HG02938 (cell line): ENCODE data around the gene DHRS4L2.
"Not testable (repeated sequence)": the region's sequence is repeated elsewhere in the genome, so short reads cannot be mapped to it uniquely, and the experiment has no call there.

Experiments used
- ATAC-seq: cut with Tn5 transposase; IDR thresholded peaks from one replicate; pipeline ENCODE4 v1.9.1; 2021; ENCODE audit warnings: mild to moderate bottlenecking, moderate library complexity; ENCODE audit not compliant: unreplicated experiment

Gene DHRS4L2

DNA sequence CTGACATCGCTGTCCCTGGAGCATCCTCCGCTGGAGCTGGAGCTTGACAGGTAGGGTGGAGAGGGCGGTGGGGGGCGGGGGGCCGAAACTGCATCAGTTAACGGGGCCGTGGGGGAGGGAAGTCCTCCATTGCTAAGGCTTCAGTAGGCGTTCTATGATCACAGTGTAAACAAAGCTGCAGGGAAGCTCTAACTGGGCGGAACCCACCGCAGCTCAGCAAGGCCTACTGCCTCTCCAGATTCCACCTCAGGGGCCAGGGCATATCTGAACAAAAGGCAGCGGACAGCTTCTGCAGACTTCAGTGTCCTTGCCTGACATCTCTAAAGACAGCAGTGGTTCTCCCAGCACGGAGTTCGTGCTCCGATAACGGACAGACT, 18.5 kb upstream of the DHRS4L2 start:
- not testable (repeated sequence) for ATAC-seq

DNA sequence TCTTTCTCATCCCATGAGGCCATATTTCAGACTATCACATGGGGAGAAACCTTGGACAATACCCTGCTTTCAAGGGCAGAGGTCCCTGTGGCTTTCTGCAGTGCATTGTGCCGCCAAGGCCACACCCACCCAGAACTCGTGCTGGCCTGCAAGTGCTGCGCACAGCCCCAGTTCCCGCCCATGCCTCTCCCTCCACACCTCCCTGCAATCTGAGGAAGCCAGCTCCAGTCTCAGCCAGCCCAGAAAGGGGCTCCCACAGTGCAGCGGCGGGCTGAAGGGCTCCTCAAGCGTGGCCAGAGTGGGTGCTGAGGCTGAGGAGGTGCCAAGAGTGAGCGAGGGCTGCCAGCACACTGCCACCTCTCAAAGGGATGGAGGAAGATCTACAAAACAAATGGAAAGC, 15.6 kb upstream of the DHRS4L2 start:
- not testable (repeated sequence) for ATAC-seq

DNA sequence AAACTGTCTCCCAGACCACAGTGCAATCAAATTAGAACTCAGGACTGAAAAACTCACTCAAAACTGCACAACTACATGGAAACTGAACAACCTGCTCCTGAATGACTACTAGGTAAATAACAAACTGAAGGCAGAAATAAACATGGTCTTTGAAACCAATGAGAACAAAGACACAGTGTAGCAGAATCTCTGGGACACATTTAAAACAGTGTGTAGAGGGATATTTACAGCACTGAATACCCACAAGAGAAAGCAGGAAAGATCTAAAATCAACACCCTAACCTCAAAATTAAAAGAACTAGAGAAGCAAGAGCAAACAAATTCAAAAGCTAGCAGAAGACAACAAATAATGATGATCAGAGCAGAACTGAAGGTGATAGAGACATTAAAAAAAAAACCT, 14.7 kb upstream of the DHRS4L2 start:
- ATAC-seq, result not testable (repeated sequence)

DNA sequence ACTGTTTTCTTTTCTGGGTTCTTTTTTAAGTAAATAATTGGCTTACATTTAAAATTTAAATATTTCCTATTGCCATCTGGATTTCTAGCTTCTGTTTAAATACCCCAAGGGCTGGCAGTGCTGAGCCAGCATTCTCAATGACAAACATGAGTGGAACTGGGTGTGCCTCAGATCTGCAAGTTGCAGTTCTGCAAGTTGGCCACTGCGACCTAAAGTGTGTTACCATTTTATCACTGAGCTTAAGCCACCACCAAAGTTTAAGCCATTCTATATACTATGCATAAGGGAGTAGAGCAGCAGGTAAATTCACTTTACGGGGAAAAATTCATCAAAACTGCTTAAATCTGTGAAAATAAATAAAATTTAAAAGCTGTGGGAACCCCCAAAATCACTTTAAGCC, 11.5 kb upstream of the DHRS4L2 start:
- not testable (repeated sequence) for ATAC-seq

DNA sequence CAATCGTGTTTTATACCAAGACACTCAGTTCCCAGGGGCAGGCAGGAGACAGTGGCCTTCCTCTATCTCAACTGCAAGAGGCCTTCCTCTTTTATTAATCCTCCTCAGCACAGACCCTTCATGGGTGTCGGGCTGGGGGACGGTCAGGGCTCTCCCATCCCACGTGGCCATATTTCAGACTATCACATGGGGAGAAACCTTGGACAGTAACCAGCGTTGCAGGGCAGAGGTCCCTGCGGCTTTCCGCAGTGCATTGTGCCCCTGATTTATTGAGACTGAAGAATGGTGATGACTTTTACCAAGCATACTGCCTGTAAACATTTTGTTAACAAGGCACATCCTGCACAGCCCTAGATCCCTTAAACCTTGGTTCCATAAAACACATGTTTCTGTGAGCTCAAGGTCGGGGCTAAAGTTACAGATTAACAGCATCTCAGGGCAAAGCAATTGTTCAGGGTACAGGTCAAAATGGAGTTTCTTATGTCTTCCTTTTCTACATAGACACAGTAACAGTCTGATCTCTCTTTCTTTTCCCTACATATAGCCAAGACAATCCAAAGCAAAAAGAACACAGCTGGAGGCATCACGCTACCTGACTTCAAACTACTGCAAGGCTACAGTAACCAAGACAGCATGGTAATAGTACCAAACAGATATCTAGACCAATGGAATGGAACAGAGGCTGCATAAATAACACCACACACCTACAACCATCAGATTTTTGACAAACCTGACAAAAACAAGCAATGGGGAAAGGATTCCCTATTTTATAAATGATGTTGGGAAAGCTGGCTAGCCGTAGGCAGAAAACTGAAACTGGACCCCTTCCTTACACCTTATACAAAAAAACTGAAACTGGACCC, 6.5 kb upstream of the DHRS4L2 start:
- not testable (repeated sequence) for ATAC-seq

DNA sequence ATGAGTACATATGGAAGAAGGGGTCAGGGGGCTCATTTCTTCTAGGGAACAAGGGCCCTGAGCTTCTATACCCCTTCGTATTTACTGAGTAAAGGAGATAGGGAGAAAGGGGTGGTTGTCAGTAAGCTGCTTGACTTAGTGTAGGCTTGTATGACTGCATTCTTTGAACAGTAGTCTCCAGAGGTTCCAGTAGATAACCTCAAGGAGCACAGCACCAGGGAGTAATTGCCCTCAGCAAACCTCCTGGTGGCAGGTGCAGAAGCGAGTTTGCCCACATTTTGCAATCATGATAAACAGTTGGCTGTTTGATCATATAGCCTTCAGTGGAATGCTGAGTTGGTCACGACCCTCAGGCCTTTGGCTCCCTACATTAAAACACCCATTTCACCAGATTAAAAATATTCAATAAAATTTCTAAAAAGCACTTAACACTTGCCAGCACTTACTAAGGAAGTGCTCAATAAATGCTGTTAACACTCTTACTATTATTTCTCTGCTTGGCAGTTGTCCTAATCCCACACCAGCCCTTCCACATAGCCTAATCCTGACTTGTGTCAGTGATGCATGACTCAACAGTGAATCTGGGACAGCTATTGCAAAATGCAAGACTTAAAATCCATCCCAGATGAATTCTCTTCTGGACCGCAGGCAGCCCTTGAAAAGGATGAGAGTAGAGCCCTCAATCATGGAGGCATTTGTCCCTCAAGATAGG, 3.7 kb upstream of the DHRS4L2 start:
- ATAC-seq, result no peak

DNA sequence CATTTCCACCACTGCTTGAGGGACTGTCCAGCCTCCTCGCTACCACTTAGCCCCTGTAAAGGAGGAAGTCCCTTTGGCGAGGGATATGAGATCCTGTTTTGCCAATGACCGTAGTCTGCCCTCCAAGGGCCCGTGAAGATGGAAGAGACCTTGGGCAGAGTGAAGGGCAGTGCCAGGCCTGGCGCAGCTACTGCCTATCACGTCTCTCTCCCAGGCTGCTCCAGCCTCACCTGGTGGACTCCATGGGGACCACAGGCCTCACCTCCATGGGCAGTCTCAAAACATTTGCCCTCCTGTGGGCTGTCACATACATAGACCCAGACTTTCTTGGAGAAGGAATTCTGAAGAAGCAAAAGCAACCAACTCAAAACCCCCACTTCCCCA, 514 bp upstream of the DHRS4L2 start:
- ATAC-seq, result peak; percentile 9

DNA sequence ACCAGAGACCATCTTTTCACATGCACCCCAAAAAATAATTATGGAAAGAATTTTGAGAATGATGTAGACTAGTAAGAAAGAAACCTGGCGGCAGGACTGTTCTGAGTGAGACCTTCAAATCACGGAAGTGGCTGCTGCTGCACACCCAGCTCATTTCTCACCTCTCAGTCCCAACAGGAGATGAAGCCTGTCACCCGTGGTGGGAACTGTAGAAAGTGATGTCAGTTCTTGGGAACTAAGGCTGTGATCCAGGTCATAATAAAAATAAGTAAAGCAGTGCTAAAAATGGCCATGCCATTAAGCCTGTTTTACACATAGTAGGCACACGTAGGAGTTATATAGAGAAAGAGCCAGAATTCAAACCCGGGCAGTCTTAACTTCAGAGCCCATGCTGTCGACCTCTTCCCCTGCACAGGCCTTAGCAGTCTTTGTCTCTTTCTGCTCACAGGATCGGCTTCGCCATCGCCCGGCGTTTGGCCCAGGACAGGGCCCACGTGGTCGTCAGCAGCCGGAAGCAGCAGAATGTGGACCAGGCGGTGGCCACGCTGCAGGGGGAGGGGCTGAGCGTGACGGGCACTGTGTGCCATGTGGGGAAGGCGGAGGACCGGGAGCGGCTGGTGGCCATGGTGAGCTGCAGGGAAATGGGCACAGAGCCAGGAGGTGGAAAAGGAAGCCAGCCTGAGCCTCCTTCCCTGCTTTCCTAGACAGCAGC, 1.2 kb downstream of the DHRS4L2 start:
- not testable (repeated sequence) for ATAC-seq

DNA sequence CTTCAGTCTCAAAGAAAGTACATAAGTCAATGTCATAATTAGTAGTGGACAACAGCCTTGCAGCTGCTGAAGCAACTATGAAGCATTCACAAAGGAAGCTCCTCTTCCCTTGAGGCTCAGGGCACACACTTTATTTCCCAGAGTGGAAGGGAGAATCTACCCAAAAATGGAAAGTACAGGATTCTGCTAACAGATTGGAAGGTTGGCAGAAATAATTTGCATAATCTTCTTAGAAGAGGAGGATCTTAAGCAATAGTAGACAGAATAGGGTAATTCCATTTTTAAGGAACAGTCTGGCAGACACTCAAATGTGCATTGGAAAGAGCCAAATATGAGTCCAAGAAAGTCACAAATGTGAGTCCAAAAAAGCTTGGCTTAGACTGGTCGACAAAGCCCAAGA, 2.2 kb downstream of the DHRS4L2 start:
- not testable (repeated sequence) for ATAC-seq

DNA sequence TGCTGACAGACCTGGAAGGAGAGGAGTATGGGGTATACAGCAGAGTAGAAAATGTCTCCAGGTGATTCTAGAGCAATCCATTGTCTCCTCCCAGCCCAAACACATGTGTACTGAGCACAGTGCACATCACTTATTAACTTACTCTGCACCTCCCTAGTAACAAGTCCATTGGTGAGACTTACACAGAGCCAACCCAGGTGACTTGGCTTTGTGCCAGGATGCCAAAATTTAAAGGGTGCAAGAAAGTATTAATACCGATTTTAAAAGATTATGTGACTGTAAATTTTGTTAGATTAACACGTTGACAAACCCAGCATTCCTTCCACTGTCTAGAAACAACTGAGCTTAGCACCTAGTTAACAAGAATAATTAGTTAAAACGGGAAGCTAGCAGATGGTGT, 4.3 kb downstream of the DHRS4L2 start:
- not testable (repeated sequence) for ATAC-seq

DNA sequence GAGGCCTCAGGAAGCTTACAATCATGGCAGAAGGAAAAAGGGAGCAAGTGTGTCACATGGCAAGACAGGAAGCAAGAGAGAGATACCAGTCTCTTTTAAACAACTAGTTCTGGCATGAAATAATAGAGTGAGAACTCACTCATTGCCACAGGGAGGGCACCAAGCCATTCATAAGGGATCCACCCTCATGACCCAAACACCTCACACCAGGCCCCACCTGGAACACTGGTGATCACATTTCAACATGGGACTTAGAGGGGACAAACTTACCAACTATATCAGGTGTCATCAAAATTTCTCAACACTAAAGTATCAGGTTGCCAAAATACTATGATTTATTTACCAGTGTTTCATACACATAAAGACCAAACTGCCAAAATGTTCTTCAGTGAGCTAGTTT, 7.3 kb downstream of the DHRS4L2 start:
- ATAC-seq, result not testable (repeated sequence)

DNA sequence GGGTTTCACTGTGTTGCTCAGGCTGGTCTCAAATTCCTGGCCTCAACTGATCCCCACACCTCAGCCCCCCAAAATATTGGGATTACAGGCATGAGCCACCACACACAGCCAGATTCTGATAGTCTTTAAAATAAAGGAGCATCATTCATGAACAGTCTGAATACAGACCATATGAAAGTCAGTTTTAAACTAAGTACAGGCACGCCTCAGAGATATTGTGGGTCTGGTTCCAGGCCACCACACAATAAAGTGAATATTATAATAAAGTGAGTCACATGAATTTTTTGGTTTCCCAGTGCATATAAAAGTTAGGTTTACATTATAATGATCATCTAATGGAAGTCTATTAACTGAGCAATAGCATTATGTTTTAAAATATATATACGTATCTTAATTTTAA, 8.1 kb downstream of the DHRS4L2 start:
- ATAC-seq, result not testable (repeated sequence)

DNA sequence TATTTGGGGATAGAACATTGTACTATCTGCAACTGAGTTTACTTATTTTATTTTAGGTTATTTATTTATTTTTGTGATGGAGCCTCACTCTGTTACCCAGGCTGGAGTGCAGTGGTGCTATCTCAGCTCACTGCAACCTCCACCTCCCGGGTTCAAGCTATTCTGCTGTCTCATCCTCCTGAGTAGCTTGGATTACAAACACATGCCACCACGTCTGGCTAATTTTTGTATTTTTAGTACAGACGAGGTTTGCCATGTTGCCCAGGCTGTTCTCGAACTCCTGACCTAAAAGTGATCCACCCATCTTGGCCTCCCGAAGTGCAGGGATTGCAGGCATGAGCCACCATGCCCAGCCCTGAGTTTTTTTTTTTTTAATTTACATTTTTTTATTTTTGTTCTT, 10.9 kb downstream of the DHRS4L2 start:
- ATAC-seq, result not testable (repeated sequence)

DNA sequence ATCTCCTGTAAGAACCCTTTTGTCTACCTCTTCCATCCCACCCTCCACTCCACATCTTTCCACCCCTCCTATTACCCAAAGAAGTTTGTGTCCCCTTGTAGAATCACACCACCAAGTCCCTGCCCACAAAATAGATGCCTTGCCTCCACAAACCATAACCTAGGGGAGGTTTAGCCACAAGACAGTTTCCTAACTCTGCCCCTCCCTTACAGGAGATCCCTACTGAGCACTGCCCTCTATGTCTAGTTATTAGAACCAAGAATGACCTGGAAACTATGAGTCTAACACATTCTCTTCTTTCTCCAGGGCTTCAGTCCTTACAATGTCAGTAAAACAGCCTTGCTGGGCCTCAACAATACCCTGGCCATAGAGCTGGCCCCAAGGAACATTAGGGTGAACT, 12.3 kb downstream of the DHRS4L2 start:
- not testable (repeated sequence) for ATAC-seq

DNA sequence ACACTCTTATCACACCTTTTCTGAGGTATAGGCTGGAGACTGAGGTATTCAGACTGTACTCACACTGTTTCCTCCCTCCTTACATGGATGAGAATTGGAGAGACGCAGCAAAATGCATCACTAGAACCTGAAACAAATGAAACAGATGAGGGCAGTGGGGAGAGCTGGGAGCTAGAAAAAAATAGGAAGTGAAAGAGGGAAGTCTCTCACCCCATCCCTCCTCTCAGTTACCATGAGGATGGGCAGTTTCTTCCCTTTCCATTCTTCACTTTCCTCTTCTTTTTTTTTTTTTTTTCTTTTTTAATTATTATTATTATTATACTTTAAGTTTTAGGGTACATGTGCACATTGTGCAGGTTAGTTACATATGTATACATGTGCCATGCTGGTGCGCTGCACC, 12.9 kb downstream of the DHRS4L2 start:
- not testable (repeated sequence) for ATAC-seq

DNA sequence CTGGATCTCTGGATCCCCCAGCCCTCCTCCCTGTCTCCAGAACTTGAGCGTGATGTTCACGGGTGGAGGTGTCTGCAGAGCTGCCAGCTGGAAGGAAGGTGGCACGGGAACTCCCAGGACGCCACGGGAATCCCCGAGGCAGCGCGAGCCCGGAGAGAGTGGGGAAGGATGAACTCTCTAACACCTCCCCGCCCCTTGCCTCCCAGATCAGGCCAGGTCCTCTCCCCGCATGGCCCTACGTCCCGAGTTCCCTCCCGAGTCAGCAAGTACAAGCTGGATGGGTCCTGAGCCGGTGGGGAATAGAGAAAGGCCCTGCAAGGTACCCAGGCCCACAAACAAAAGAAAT, 17.7 kb downstream of the DHRS4L2 start:
- peak; percentile 7 for ATAC-seq

DNA sequence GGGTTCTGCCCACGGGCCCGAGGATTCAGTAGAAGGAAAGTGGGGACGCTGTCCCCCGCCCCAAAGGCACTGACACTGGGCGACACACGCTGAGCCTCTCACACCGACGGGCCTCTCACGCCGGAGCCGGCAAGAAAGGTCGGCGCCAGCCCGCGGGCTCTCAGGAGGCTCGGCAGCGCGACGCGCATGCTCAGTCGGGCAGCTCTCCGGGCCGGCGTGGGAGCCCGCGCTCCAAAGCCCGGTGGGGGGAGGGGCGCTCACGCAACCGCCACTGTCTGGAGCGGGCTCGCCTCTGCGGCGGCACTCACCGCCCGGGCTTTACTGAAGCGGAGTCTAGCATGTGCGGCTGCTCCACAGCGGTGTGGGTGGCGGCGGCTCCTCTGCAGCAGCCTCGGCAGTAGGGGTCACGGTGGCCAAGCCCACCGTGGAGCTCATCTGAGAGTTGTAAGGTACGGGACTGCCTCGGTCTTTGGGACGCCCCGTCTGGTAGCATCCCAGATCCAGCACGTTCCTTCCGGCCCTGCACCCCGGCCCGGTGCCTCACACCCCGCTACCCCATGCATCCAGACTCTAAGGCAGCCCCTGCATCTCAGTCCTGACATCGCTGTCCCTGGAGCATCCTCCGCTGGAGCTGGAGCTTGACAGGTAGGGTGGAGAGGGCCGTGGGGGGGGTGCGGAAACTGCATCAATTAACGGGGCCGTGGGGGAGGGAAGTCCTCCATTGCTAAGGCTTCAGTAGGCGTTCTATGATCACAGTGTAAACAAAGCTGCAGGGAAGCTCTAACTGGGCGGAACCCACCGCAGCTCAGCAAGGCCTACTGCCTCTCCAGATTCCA, 18.3 kb downstream of the DHRS4L2 start:
- ATAC-seq, result peak; percentile 56

DNA sequence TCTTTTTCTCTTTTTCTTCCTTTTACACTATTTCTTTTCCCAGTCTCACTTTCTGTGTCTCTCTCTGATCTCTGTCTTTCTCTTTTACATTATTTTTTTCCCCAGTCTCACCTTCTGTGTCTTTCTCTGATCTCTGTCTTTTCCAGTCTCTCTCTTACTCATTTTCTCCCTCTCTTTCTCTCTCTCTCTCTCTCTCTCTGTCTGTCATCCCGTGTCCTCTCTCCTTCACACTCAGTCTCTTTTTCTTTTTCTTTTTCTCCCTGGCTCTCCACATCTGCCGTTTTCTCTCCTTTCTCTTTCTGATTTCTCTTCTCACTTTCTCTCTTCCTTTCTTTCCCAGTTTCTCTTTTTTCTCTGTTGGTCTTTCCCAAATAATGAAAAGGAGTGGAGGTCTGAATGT, 22.3 kb downstream of the DHRS4L2 start:
- no peak for ATAC-seq

DNA sequence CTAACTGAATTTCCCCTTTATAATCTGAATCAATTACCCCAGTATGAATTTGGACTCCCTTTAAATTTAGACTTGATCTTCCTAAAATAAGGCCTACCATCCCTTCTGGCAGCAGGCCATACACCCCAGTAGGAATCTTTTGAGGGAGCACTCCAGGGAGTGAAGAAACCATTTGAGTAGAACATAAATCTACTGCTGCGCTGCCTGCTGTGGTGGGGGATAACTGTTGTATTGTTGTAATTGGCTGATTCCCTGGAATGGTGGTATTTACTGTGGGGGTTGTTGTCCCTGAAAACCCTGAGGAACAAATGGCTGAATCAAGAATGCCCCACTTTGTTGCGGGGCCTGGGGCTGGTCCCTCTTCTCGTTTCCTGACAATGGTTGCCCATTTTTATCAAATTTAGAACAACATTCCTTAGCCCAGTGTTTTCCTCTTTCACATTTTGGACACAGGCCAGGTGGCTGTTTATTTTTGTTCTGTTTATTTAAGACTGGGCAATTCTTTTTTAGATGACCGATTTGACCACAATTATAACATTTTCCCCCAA, 24.1 kb downstream of the DHRS4L2 start:
- not testable (repeated sequence) for ATAC-seq
